Adrenal gland (tissue), 12 donors: ENCODE measurements around the gene KIF22. TPM values are rescaled to one million over a fixed set of nuclear protein-coding genes. Genes with fewer than 3 reads are reported as not detected.
"Not testable (repeated sequence)": the region's sequence is repeated elsewhere in the genome, so short reads cannot be mapped to it uniquely, and the experiment has no call there.

Source experiments
- DNase-seq, 7 donors: peaks; one replicate each; pipeline ENCODE4 v3.0.0-alpha.2; 2019 to 2020
- H3K27ac ChIP-seq, 5 donors: fragments of 200-600 bp; sonication (generic) in 4 of 5; 1 replicate in 3 of 5; 2 replicates in 2 of 5; pipeline versions ENCODE4 v1.5.1 to v1.8.0; 2016 to 2020; ENCODE audit warnings: mild to moderate bottlenecking in 1 of 5
- H3K27me3 ChIP-seq: fragments of 200-600 bp; 2 replicates; pipeline ENCODE4 v1.8.0; 2021
- H3K36me3 ChIP-seq, 2 donors: fragments of 200-600 bp; replicated peaks in 1 of 2; 1 replicate in 1 of 2; 2 replicates in 1 of 2; pipeline versions ENCODE4 v1.5.1 to v1.8.0; 2018 to 2022
- H3K4me1 ChIP-seq, 2 donors: fragments of 200-600 bp; replicated peaks in 1 of 2; 1 replicate in 1 of 2; 2 replicates in 1 of 2; pipeline versions ENCODE4 v1.5.1 to v1.8.0; 2018 to 2021
- H3K4me3 ChIP-seq, 4 donors: fragments of 200-600 bp; sonication (generic) in 3 of 4; one replicate each; pipeline ENCODE4 v1.5.1; 2016 to 2018
- H3K9me3 ChIP-seq, 3 donors: fragments of 200-600 bp; sonication (generic) in 1 of 3; replicated peaks in 1 of 3; 1 replicate in 2 of 3; 2 replicates in 1 of 3; pipeline versions ENCODE4 v1.5.1 to v1.8.0; 2016 to 2021
- POLR2A ChIP-seq, 2 donors: fragments of 450-650 bp; IDR thresholded peaks; one replicate each; pipeline ENCODE4 v1.6.1; 2017; ENCODE audit warnings: antibody characterized with exemption in 2 of 2, mild to moderate bottlenecking in 2 of 2, moderate library complexity in 1 of 2
- WGBS, 4 donors: extraction: QIAGEN DNeasy Blood & Tissue Kit in 2 of 4; methylation state at CpG; one replicate each; pipeline versions ENCODE4 v1.1.5 to v1.1.7; 2013 to 2017; 5-methylcytosine and 5-hydroxymethylcytosine counted together
- intact Hi-C, 2 donors: fragments of 100-400 bp; cut with DNase I; formaldehyde crosslinking; loops; one replicate each; pipeline versions ENCODE4 v1.14.1 to v1.15.0; 2022 to 2023
- polyA plus RNA-seq, 3 donors: library from polyadenylated mRNA; stranded (reverse); fragments of 200-250 nt in 2 of 3; fragments of 350-450 nt in 1 of 3; fragmentation: Illumina TruSeq in 1 of 3; extraction: RNeasy Lipid Tissue Mini Kit (QIAGEN cat#74804) in 1 of 3; gene quantifications; one replicate each; pipeline ENCODE4 v1.2.3, GENCODE V29; 2013 to 2014
- total RNA-seq, 9 donors: library from RNA; depleted of rRNA in 4 of 9; stranded (reverse); fragments of >200 nt in 4 of 9; fragments of 120-200 nt in 1 of 9; fragmentation: NEBNext Ultra II Directional in 1 of 9; extraction: Animal tissue kit (Norgen Biotek cat#: 25700) in 1 of 9; gene quantifications; one replicate each; pipeline versions ENCODE4 v1.1.0 to v1.2.4, GENCODE V29; 2013 to 2023
- TF ChIP-seq, protein P1 (sequence below), 6 experiments: fragments of 450-650 bp in 4 of 6; fragments of 200-600 bp in 2 of 6; sonication (generic) in 1 of 6; IDR thresholded peaks; 1 replicate in 5 of 6; 2 replicates in 1 of 6; pipeline versions ENCODE4 v1.5.1 to v1.8.0; 2016 to 2021; ENCODE audit warnings: antibody characterized with exemption in 6 of 6, mild to moderate bottlenecking in 2 of 6, moderate library complexity in 1 of 6
- donor health status: healthy with polysubstance abuse.
- donor health status: Bipolar disorder and iron deficiency.
- donor health status: DM: yes; HTN: yes; CAD: no.
- donor health status: DM: no; HTN: no; CAD: no.
- donor health status: DM: no; HTN: no; CAD: no.
- donor health status: DM: yes; HTN: yes; CAD: no.

The KIF22 gene
- total and polyA plus RNA-seq, 12 donors, result 8.8 to 127 (median 19.7) TPM

DNA sequence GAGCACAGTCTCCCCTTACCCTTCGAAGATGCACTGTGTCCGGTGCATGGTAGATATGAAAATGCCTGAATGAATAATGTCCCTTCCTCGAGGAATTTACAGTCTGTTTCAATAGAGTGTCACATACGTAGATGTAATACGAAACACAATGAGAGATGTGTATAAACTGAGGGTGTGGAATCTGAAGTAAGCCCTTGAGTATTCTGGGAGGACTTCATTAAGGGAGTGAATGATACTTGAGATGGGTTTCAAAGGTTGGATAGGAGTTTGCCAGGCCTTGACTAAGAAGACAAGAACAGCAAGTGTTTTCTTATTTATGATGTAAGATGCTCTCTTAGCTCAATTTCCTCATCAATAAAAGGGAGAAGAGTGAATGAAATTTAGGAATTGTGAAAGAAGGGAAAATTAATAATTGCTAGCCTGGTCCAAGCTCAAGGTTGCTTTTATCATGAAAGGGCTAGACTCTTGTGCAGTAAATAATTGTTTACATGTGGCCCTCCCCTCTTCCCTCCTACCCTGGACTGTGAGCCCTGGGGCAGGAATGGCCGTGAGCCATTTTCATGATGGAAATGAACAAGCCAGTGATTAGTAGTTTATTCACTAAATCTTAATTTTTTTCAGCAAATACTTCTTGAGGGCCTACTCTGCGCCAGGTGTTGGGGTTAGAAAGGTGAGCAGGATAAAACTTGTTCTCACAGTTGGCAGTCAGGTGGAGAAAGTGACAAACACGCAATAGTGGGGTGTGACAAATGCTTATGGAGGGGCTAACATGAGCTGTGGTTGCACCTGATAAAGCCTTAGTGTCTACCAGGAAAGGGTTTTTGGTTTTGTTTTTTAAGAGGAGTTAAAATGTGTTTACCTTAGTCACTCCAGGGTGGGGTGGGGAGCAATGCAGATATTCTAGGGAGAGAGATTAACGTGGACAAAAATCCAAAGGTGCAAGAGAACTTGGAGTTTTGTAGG lies 1.6 kb downstream of the KIF22 start:
- 71 to 78% (median 72%) methylated on average over 9 of the region's 9 CpGs for WGBS, 4 donors

GRCh38 chr16:29793153-29793552 lies 2.6 kb downstream of the KIF22 start:
- WGBS, 4 donors, result 93 to 94% (median 93%) methylated on average over 18 of the region's 18 CpGs
- not testable (repeated sequence) for H3K27me3 ChIP-seq

More for the DNA sequence above, 1.6 kb downstream of the KIF22 start:
- TF ChIP-seq, protein P1, sequence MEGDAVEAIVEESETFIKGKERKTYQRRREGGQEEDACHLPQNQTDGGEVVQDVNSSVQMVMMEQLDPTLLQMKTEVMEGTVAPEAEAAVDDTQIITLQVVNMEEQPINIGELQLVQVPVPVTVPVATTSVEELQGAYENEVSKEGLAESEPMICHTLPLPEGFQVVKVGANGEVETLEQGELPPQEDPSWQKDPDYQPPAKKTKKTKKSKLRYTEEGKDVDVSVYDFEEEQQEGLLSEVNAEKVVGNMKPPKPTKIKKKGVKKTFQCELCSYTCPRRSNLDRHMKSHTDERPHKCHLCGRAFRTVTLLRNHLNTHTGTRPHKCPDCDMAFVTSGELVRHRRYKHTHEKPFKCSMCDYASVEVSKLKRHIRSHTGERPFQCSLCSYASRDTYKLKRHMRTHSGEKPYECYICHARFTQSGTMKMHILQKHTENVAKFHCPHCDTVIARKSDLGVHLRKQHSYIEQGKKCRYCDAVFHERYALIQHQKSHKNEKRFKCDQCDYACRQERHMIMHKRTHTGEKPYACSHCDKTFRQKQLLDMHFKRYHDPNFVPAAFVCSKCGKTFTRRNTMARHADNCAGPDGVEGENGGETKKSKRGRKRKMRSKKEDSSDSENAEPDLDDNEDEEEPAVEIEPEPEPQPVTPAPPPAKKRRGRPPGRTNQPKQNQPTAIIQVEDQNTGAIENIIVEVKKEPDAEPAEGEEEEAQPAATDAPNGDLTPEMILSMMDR (IDR thresholded peaks at IDR 0.05), result no peak
- TF ChIP-seq POLR2A (IDR thresholded peaks at IDR 0.05), result no peak
- DNase-seq, result no peak
- no peaks in the 10 kb centered on the region for H3K27me3 ChIP-seq
- H3K4me3 ChIP-seq, result no peak overlapping the region
- no peaks in the 10 kb centered on the region for H3K9me3 ChIP-seq
- H3K4me1 ChIP-seq, result peaks cover 16% of the 10 kb centered on the region in 2 donors
- peaks cover 0 to 3% of the 10 kb centered on the region in 2 donors for H3K36me3 ChIP-seq
- intact Hi-C loops, result no loop called here
- H3K27ac ChIP-seq, result no peak overlapping the region

DNA sequence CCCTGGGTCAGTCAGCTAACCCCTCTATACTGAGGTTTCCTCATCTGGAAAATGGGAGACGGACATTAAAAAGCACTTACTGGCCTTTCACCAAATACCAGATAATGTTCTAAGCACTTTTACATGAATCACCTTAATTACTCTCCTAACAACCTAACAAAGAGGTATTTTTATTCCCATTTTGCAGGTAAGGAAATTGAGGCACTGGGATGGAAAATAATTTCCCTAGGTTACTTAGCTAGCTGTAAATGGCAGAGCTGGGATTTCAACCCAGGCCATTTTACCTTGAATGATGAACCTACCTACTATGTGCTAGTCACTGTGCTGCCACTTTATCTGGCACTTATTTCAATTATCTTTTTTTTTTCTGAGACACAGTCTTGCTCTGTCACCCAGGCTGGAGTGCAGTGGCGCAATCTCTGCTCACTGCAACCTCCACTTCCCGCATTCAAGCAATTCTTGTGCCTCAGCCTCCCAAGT lies 3.7 kb downstream of the KIF22 start:
- intact Hi-C loops, result no loop called here
- peaks cover 0 to 22% of the 10 kb centered on the region in 2 donors for H3K36me3 ChIP-seq

More at GRCh38 chr16:29793153-29793552, 2.6 kb downstream of the KIF22 start:
- intact Hi-C loops, H3K27ac ChIP-seq, DNase-seq, H3K9me3 ChIP-seq, H3K4me3 ChIP-seq: not testable (repeated sequence)
- H3K36me3 ChIP-seq, result peaks cover 0 to 12% of the 10 kb centered on the region in 2 donors
- H3K4me1 ChIP-seq, result peaks cover 16% of the 10 kb centered on the region in 2 donors

DNA sequence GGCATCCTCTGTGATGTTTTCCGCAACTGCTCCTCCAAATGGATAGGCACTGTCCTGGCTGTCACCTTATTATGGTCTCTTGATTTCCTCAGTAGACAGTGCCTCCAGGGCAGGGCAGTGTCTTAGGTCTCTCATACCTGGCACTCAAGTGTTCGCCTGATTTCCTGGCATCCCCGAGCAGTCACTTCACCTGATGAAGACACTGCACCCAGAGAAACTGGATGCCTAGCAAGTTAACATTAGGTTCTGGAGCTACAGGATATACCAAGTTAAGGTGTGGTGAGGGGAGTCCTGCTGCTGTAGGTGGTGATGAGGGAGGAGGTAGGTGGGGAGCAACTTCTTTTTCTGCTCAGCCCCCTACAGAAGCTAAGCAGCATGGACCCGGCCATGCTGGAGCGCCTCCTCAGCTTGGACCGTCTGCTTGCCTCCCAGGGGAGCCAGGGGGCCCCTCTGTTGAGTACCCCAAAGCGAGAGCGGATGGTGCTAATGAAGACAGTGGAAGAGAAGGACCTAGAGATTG lies 11.9 kb downstream of the KIF22 start:
- Histone ChIP-seq H3K4me3 (no peak overlapping the region), H3K9me3 (no peaks in the 10 kb centered on the region), H3K27ac (no peak overlapping the region), H3K36me3 (peaks cover 0 to 24% of the 10 kb centered on the region in 2 donors), H3K27me3 (no peaks in the 10 kb centered on the region), H3K4me1 (peaks cover 2 to 10% of the 10 kb centered on the region in 2 donors)
- intact Hi-C loops, result no loop called here
- DNase-seq, result no peak
- TF ChIP-seq, protein P1 (IDR thresholded peaks at IDR 0.05), result no peak
- TF ChIP-seq POLR2A (IDR thresholded peaks at IDR 0.05), result no peak
- WGBS, 4 donors, result 91 to 96% (median 93%) methylated on average over 8 of the region's 8 CpGs

More for the DNA sequence above, 3.7 kb downstream of the KIF22 start:
- 94 to 98% (median 96%) methylated on average over 3 of the region's 3 CpGs for WGBS, 4 donors
- Histone ChIP-seq H3K4me1 (peaks cover 16% of the 10 kb centered on the region in 2 donors), H3K27me3 (no peaks in the 10 kb centered on the region), H3K9me3 (no peaks in the 10 kb centered on the region), H3K27ac (no peak overlapping the region), H3K4me3 (no peak overlapping the region)
- no peak for TF ChIP-seq POLR2A (IDR thresholded peaks at IDR 0.05)
- TF ChIP-seq, protein P1 (IDR thresholded peaks at IDR 0.05), result no peak
- DNase-seq, result no peak
